Hepatocyte (in vitro differentiated cells): ENCODE measurements around the gene UBE2L6. TPM values are rescaled to one million over a fixed set of nuclear protein-coding genes. Genes with fewer than 3 reads are reported as not detected.

Experiments
- polyA plus RNA-seq: library from polyadenylated mRNA; unstranded; fragments of >200 nt; fragmentation: Nextera tagmentation; extraction: Ambion mirVana; gene quantifications from 2 replicates; pipeline ENCODE4 v1.2.1, GENCODE V29; 2016
- small RNA-seq: library from RNA; depleted of rRNA; stranded (forward); fragments of <200 nt; gene quantifications from one replicate; pipeline ENCODE3, GENCODE V24; 2014
- total RNA-seq: library from RNA; depleted of rRNA; stranded (reverse); fragments of >200 nt; gene quantifications from 2 replicates; pipeline ENCODE4 v1.2.3, GENCODE V29; 2014

UBE2L6 gene
- total and polyA plus RNA-seq, 2 experiments from 2014 or later, result 45.7 to 113 TPM

Small RNA genes within 50 kb of the gene (small RNA-seq; reads per million reads assigned to genes)
- gene RN7SL605P, result not detected

Other genes starting within 250 kb of the UBE2L6 start
- 30.7 and 54.9 TPM in 2 replicates for gene TNKS1BP1, start 242.7 kb downstream of the UBE2L6 start, total RNA-seq
- gene TNKS1BP1, start 242.7 kb downstream of the UBE2L6 start, polyA plus RNA-seq, result 104 and 114 TPM in 2 replicates
- 64.6 and 68.6 TPM in 2 replicates for gene SSRP1, start 231.8 kb downstream of the UBE2L6 start, total RNA-seq
- 34.0 and 42.3 TPM in 2 replicates for gene SSRP1, start 231.8 kb downstream of the UBE2L6 start, polyA plus RNA-seq
- gene P2RX3, start 229.3 kb downstream of the UBE2L6 start, total RNA-seq, result 0.16 TPM in 1 of 2 replicates, not detected in the other
- gene P2RX3, start 229.3 kb downstream of the UBE2L6 start, polyA plus RNA-seq, result not detected in 2 replicates
- gene PRG3, start 186.5 kb downstream of the UBE2L6 start, total RNA-seq, result not detected in 2 replicates
- not detected in 2 replicates for gene PRG3, start 186.5 kb downstream of the UBE2L6 start, polyA plus RNA-seq
- gene PRG2, start 177.0 kb downstream of the UBE2L6 start, total RNA-seq, result not detected in 2 replicates
- not detected in 2 replicates for gene PRG2, start 177.0 kb downstream of the UBE2L6 start, polyA plus RNA-seq
- gene SLC43A3, start 140.6 kb downstream of the UBE2L6 start, total RNA-seq, result 10.5 and 19.3 TPM in 2 replicates
- 13.5 and 20.7 TPM in 2 replicates for gene SLC43A3, start 140.6 kb downstream of the UBE2L6 start, polyA plus RNA-seq
- 1.4 and 2.4 TPM in 2 replicates for gene RTN4RL2, start 107.1 kb downstream of the UBE2L6 start, total RNA-seq
- gene RTN4RL2, start 107.1 kb downstream of the UBE2L6 start, polyA plus RNA-seq, result 5.8 and 10.6 TPM in 2 replicates
- gene SLC43A1, start 52.0 kb downstream of the UBE2L6 start, total RNA-seq, result 40.4 and 42.2 TPM in 2 replicates
- gene SLC43A1, start 52.0 kb downstream of the UBE2L6 start, polyA plus RNA-seq, result 23.4 and 39.5 TPM in 2 replicates
- gene TIMM10, start 36.9 kb downstream of the UBE2L6 start, total RNA-seq, result 23.3 and 31.2 TPM in 2 replicates
- 84.0 and 99.4 TPM in 2 replicates for gene TIMM10, start 36.9 kb downstream of the UBE2L6 start, polyA plus RNA-seq
- gene SMTNL1, start 30.1 kb downstream of the UBE2L6 start, total RNA-seq, result not detected in 2 replicates
- gene SMTNL1, start 30.1 kb downstream of the UBE2L6 start, polyA plus RNA-seq, result 0.19 TPM in 1 of 2 replicates, not detected in the other
- gene SERPING1, start 30.0 kb upstream of the UBE2L6 start, total RNA-seq, result 123 and 129 TPM in 2 replicates
- 445 and 476 TPM in 2 replicates for gene SERPING1, start 30.0 kb upstream of the UBE2L6 start, polyA plus RNA-seq
- gene YPEL4, start 82.2 kb upstream of the UBE2L6 start, total RNA-seq, result 0.90 and 2.8 TPM in 2 replicates
- gene YPEL4, start 82.2 kb upstream of the UBE2L6 start, polyA plus RNA-seq, result 3.9 and 4.1 TPM in 2 replicates
- gene CLP1, start 90.1 kb upstream of the UBE2L6 start, total RNA-seq, result 13.4 and 15.4 TPM in 2 replicates
- 9.1 and 18.5 TPM in 2 replicates for gene CLP1, start 90.1 kb upstream of the UBE2L6 start, polyA plus RNA-seq
- gene ZDHHC5, start 100.4 kb upstream of the UBE2L6 start, total RNA-seq, result 41.3 and 45.7 TPM in 2 replicates
- 35.9 and 42.3 TPM in 2 replicates for gene ZDHHC5, start 100.4 kb upstream of the UBE2L6 start, polyA plus RNA-seq
- gene MED19, start 144.5 kb upstream of the UBE2L6 start, total RNA-seq, result 14.5 and 15.5 TPM in 2 replicates
- 30.2 and 30.9 TPM in 2 replicates for gene MED19, start 144.5 kb upstream of the UBE2L6 start, polyA plus RNA-seq
- 81.4 and 104 TPM in 2 replicates for gene TMX2, start 144.9 kb upstream of the UBE2L6 start, total RNA-seq
- 119 and 129 TPM in 2 replicates for gene TMX2, start 144.9 kb upstream of the UBE2L6 start, polyA plus RNA-seq
- gene SELENOH, start 173.8 kb upstream of the UBE2L6 start, total RNA-seq, result 127 and 135 TPM in 2 replicates
- 205 and 229 TPM in 2 replicates for gene SELENOH, start 173.8 kb upstream of the UBE2L6 start, polyA plus RNA-seq
- gene BTBD18, start 184.1 kb upstream of the UBE2L6 start, total RNA-seq, result not detected in 2 replicates
- 0.24 and 0.39 TPM in 2 replicates for gene BTBD18, start 184.1 kb upstream of the UBE2L6 start, polyA plus RNA-seq
- 124 and 130 TPM in 2 replicates for gene CTNND1, start 194.1 kb upstream of the UBE2L6 start, total RNA-seq
- 59.4 and 65.0 TPM in 2 replicates for gene CTNND1, start 194.1 kb upstream of the UBE2L6 start, polyA plus RNA-seq